ENCODE measurements around the gene ABT1.
"Not testable (repeated sequence)": the region's sequence is repeated elsewhere in the genome, so short reads cannot be mapped to it uniquely, and the experiment has no call there.

Gene ABT1

GRCh38 chr6:26596579-26597388, at the start of gene ABT1:
ABT1 (plus strand) TSS chr6:26596953; CDS start chr6:26596983, 30 bp downstream.
- peak; percentile 96 for DNase-seq (ENCODE audit: low spot score)

- DNase-seq (ENCODE audit: low spot score): not testable (repeated sequence)
Observed at GRCh38 chr6:26547363-26547762, 49.4 kb upstream of the ABT1 start.

- DNase-seq (ENCODE audit: low spot score): peak; percentile 65
Observed at GRCh38 chr6:26550250-26550993, 46.3 kb upstream of the ABT1 start.

- no peak for DNase-seq (ENCODE audit: low spot score)
Observed at GRCh38 chr6:26552205-26552604, 44.5 kb upstream of the ABT1 start.

- no peak for DNase-seq (ENCODE audit: low spot score)
Observed at GRCh38 chr6:26552640-26553188, 44.0 kb upstream of the ABT1 start.

- peak; percentile 70 for DNase-seq (ENCODE audit: low spot score)
Observed at GRCh38 chr6:26553264-26553634, 43.5 kb upstream of the ABT1 start.

- peak; percentile 78 for DNase-seq (ENCODE audit: low spot score)
Observed at GRCh38 chr6:26553635-26554446, 42.9 kb upstream of the ABT1 start.

GRCh38 chr6:26554447-26554696, 42.4 kb upstream of the ABT1 start:
- no peak for DNase-seq (ENCODE audit: low spot score)

GRCh38 chr6:26554697-26555504, 41.9 kb upstream of the ABT1 start:
- DNase-seq (ENCODE audit: low spot score): peak; percentile 28

GRCh38 chr6:26555505-26556262, 41.1 kb upstream of the ABT1 start:
- no peak for DNase-seq (ENCODE audit: low spot score)

GRCh38 chr6:26556263-26557070, 40.3 kb upstream of the ABT1 start:
- DNase-seq (ENCODE audit: low spot score): peak; percentile 57

- DNase-seq (ENCODE audit: low spot score): no peak
Observed at GRCh38 chr6:26561533-26562466, 35.0 kb upstream of the ABT1 start.

GRCh38 chr6:26563488-26563887, 33.3 kb upstream of the ABT1 start:
- DNase-seq (ENCODE audit: low spot score): no peak

GRCh38 chr6:26568601-26569432, 27.9 kb upstream of the ABT1 start:
- peak; percentile 82 for DNase-seq (ENCODE audit: low spot score)

- no peak for DNase-seq (ENCODE audit: low spot score)
Observed at GRCh38 chr6:26569433-26569764, 27.4 kb upstream of the ABT1 start.

- no peak for DNase-seq (ENCODE audit: low spot score)
Observed at GRCh38 chr6:26570027-26570809, 26.5 kb upstream of the ABT1 start.

GRCh38 chr6:26571592-26572296, 25.0 kb upstream of the ABT1 start:
- DNase-seq (ENCODE audit: low spot score): peak; percentile 92

Measured in SW480 (cell line).